SK-N-SH treated with all-trans-retinoic acid at 6 μM for 48 hours (cell line): ENCODE measurements around the gene SERPINB6.

Source experiments
- ATAC-seq: fragments of 200-7000 bp; cut with Tn5 transposase; 3 replicates; pipeline ENCODE4 v1.9.1; 2020; ENCODE audit warnings: mild to moderate bottlenecking, moderate library complexity
- BACH2 ChIP-seq: fragments of 250-450 bp; sonication (Bioruptor Pico); IDR thresholded peaks from 2 replicates; pipeline ENCODE4 v1.9.0; 2021; ENCODE audit warnings: mild to moderate bottlenecking, borderline replicate concordance
- CSDC2 ChIP-seq: fragments of 250-450 bp; sonication (Bioruptor Pico); IDR thresholded peaks from 2 replicates; pipeline ENCODE4 v1.5.0; 2020; ENCODE audit warnings: mild to moderate bottlenecking, moderate library complexity
- GLIS3 ChIP-seq: fragments of 250-450 bp; sonication (Bioruptor Pico); IDR thresholded peaks from 2 replicates; pipeline ENCODE4 v1.5.0; 2020; ENCODE audit warnings: mild to moderate bottlenecking, moderate library complexity
- ISL1 ChIP-seq: fragments of 250-450 bp; sonication (Bioruptor Pico); IDR thresholded peaks from 2 replicates; pipeline ENCODE4 v2.1.2; 2022; ENCODE audit warnings: mild to moderate bottlenecking, moderate library complexity
- PPARA ChIP-seq: fragments of 250-450 bp; sonication (Bioruptor Pico); IDR thresholded peaks from 2 replicates; pipeline ENCODE4 v1.5.0; 2020; ENCODE audit warnings: mild to moderate bottlenecking, borderline replicate concordance
- RARB ChIP-seq: fragments of 250-450 bp; sonication (Bioruptor Pico); IDR thresholded peaks from 2 replicates; pipeline ENCODE4 v1.8.0; 2021; ENCODE audit warnings: mild to moderate bottlenecking, moderate library complexity
- SNAI2 ChIP-seq: fragments of 250-450 bp; sonication (Bioruptor Pico); IDR thresholded peaks from 2 replicates; pipeline ENCODE4 v1.5.0; 2020; ENCODE audit warnings: mild to moderate bottlenecking, moderate library complexity
- TCF4 ChIP-seq: fragments of 250-450 bp; sonication (Bioruptor Pico); IDR thresholded peaks from 2 replicates; pipeline ENCODE4 v1.8.0; 2021; ENCODE audit warnings: mild to moderate bottlenecking, moderate library complexity, borderline replicate concordance
- TOX ChIP-seq: fragments of 250-450 bp; sonication (Bioruptor Pico); IDR thresholded peaks from 2 replicates; pipeline ENCODE4 v1.8.0; 2021; ENCODE audit warnings: mild to moderate bottlenecking, moderate library complexity, borderline replicate concordance
- ZC3H10 ChIP-seq: fragments of 250-450 bp; sonication (Bioruptor Pico); IDR thresholded peaks from 2 replicates; pipeline ENCODE4 v1.5.1; 2021; ENCODE audit warnings: mild to moderate bottlenecking, moderate library complexity
- ZFP3 ChIP-seq: fragments of 250-450 bp; sonication (Bioruptor Pico); IDR thresholded peaks from 2 replicates; pipeline ENCODE4 v1.5.0; 2020; ENCODE audit warnings: mild to moderate bottlenecking, moderate library complexity
- ZFP30 ChIP-seq: fragments of 450-650 bp; formaldehyde crosslinking; IDR thresholded peaks from 2 replicates; pipeline ENCODE4 v1.5.0; 2022; ENCODE audit warnings: mild to moderate bottlenecking, moderate library complexity
- ZNF8 ChIP-seq: fragments of 450-650 bp; formaldehyde crosslinking; IDR thresholded peaks from 2 replicates; pipeline ENCODE4 v1.5.0; 2020; ENCODE audit warnings: mild to moderate bottlenecking, moderate library complexity
- TF ChIP-seq, protein P1 (sequence below): fragments of 250-450 bp; sonication (Bioruptor Pico); IDR thresholded peaks from 2 replicates; pipeline ENCODE4 v1.8.0; 2020; ENCODE audit warnings: mild to moderate bottlenecking, moderate library complexity, borderline replicate concordance
- TF ChIP-seq, protein P2 (sequence below): fragments of 250-450 bp; sonication (Bioruptor Pico); IDR thresholded peaks from 2 replicates; pipeline ENCODE4 v1.5.0; 2020; ENCODE audit warnings: mild to moderate bottlenecking, moderate library complexity
- TF ChIP-seq, protein P3 (sequence below): fragments of 250-450 bp; sonication (Bioruptor Pico); IDR thresholded peaks from 2 replicates; pipeline ENCODE4 v1.8.0; 2021; ENCODE audit warnings: low read depth, mild to moderate bottlenecking, moderate library complexity, borderline replicate concordance
- TF ChIP-seq, protein P4 (sequence below): fragments of 250-450 bp; sonication (Bioruptor Pico); IDR thresholded peaks from 2 replicates; pipeline ENCODE4 v1.5.1; 2020; ENCODE audit warnings: low read depth, mild to moderate bottlenecking, moderate library complexity

Gene SERPINB6

DNA sequence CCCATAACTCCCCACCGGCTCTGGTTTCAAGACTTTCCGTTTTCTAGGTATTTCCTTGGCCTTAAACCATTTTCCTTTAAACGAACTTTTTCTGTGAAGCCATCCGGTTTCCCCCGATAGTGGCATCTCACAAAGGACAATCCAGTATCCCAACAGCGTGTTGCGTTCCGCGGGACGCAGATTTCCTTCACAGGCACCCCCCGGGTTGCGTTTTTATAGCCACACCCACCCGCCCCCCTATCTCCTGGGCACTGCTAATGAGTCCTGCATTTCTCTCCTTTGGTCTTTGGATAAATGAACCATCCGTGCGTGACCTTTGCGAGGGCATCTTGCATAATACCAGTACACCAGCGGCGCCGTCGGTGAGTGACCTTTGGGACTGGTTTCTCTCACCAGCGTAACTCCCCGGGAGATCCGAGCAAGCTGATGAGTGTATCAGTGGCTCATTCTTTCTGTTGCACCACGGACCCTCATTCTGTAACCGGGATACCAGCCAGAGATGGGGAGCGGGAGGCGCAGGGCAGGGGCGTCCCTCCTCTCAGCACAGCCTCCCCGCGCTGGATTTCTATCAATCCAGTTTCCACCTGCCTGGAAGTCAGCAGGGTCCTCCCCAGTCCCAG, 27.7 kb upstream of the SERPINB6 start:
- ATAC-seq = peak; percentile 59
- no peak for TF ChIP-seq ZC3H10 (CRISPR knock-in tag)
- TF ChIP-seq, protein P1, sequence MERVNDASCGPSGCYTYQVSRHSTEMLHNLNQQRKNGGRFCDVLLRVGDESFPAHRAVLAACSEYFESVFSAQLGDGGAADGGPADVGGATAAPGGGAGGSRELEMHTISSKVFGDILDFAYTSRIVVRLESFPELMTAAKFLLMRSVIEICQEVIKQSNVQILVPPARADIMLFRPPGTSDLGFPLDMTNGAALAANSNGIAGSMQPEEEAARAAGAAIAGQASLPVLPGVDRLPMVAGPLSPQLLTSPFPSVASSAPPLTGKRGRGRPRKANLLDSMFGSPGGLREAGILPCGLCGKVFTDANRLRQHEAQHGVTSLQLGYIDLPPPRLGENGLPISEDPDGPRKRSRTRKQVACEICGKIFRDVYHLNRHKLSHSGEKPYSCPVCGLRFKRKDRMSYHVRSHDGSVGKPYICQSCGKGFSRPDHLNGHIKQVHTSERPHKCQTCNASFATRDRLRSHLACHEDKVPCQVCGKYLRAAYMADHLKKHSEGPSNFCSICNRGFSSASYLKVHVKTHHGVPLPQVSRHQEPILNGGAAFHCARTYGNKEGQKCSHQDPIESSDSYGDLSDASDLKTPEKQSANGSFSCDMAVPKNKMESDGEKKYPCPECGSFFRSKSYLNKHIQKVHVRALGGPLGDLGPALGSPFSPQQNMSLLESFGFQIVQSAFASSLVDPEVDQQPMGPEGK (CRISPR knock-in tag) = no peak
- TF ChIP-seq GLIS3 = no peak
- no peak for TF ChIP-seq BACH2 (CRISPR knock-in tag)
- TF ChIP-seq TOX (CRISPR knock-in tag) = no peak
- TF ChIP-seq, protein P2, sequence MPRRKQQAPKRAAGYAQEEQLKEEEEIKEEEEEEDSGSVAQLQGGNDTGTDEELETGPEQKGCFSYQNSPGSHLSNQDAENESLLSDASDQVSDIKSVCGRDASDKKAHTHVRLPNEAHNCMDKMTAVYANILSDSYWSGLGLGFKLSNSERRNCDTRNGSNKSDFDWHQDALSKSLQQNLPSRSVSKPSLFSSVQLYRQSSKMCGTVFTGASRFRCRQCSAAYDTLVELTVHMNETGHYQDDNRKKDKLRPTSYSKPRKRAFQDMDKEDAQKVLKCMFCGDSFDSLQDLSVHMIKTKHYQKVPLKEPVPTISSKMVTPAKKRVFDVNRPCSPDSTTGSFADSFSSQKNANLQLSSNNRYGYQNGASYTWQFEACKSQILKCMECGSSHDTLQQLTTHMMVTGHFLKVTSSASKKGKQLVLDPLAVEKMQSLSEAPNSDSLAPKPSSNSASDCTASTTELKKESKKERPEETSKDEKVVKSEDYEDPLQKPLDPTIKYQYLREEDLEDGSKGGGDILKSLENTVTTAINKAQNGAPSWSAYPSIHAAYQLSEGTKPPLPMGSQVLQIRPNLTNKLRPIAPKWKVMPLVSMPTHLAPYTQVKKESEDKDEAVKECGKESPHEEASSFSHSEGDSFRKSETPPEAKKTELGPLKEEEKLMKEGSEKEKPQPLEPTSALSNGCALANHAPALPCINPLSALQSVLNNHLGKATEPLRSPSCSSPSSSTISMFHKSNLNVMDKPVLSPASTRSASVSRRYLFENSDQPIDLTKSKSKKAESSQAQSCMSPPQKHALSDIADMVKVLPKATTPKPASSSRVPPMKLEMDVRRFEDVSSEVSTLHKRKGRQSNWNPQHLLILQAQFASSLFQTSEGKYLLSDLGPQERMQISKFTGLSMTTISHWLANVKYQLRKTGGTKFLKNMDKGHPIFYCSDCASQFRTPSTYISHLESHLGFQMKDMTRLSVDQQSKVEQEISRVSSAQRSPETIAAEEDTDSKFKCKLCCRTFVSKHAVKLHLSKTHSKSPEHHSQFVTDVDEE (CRISPR knock-in tag) = no peak
- TF ChIP-seq, protein P3, sequence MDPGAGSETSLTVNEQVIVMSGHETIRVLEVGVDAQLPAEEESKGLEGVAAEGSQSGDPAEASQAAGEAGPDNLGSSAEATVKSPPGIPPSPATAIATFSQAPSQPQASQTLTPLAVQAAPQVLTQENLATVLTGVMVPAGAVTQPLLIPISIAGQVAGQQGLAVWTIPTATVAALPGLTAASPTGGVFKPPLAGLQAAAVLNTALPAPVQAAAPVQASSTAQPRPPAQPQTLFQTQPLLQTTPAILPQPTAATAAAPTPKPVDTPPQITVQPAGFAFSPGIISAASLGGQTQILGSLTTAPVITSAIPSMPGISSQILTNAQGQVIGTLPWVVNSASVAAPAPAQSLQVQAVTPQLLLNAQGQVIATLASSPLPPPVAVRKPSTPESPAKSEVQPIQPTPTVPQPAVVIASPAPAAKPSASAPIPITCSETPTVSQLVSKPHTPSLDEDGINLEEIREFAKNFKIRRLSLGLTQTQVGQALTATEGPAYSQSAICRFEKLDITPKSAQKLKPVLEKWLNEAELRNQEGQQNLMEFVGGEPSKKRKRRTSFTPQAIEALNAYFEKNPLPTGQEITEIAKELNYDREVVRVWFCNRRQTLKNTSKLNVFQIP (CRISPR knock-in tag) = no peak
- TF ChIP-seq ISL1 (CRISPR knock-in tag) = no peak
- TF ChIP-seq, all 23 proteins: peak for 0

DNA sequence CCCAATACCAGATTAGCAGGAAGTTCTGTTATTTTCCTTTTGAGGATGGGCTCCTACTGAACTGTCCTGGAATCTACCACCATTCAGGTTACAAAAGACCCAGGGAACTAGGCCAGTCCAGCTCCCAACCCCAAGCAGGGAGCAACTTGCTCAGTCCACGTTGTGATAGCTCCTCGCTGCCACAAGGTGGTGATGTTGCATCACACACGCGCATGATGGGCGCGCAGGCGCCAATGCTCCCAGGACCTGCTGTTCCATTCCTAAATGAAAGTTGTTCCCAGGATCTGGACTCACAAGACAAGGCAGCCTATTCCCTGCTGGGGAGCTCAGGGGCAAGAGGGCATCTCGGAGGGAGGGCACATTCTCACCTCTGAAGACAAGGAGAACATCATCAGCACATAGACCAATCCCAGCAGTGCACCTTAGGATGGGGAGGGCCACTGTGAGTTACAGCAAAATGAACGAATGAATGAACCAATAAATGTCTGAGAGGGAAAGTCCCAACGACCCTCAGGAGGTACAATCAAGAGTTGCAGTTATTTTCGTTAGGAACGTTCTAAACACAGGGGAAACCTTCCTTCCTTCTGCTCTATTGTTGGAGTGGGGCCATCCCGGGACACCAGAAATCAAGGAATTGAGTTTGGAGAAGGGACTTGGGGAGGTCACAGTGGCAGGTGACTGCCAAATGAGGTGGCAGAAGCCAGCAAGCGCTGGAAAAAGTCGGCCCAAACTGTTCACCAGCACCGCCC, 27.1 kb upstream of the SERPINB6 start:
- peak; percentile 83 for ATAC-seq

DNA sequence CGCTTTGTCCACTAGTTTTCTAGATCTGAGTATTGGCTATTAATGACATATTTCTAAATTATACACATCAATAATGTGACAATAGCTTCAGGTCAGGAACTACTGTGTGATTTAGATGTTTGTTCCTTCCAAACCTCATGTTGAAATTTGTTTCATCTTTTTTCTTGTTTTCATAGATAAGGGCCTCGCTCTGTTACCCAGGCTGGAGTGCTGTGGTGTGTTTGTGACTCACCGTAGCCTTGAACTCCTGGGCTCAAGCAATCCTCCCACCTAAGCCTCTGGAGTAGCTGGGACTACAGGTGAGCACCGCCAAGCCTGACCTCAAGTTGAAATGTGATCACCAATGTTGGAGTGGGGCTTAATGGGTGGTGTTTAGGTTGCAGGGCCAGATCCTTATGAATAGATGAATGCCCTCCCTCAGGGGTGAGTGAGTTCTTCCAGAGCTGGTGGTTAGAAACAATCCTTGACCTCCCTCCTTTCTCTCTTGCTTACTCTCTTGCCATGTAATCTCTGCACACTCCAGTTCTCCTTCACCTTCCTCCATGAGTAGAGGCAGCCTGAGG, 22.5 kb upstream of the SERPINB6 start:
- TF ChIP-seq, protein P4, sequence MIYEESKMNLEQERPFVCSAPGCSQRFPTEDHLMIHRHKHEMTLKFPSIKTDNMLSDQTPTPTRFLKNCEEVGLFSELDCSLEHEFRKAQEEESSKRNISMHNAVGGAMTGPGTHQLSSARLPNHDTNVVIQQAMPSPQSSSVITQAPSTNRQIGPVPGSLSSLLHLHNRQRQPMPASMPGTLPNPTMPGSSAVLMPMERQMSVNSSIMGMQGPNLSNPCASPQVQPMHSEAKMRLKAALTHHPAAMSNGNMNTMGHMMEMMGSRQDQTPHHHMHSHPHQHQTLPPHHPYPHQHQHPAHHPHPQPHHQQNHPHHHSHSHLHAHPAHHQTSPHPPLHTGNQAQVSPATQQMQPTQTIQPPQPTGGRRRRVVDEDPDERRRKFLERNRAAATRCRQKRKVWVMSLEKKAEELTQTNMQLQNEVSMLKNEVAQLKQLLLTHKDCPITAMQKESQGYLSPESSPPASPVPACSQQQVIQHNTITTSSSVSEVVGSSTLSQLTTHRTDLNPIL (CRISPR knock-in tag) = no peak
- TF ChIP-seq, protein P3 (CRISPR knock-in tag) = no peak
- TF ChIP-seq PPARA (no peak), CSDC2 (no peak), ISL1 (CRISPR knock-in tag) (no peak), ZFP3 (no peak), ZNF8 (no peak), TCF4 (CRISPR knock-in tag) (no peak), TOX (CRISPR knock-in tag) (no peak), SNAI2 (CRISPR knock-in tag) (no peak), ZFP30 (CRISPR knock-in tag) (no peak), RARB (no peak)
- TF ChIP-seq, protein P2 (CRISPR knock-in tag) = no peak
- ATAC-seq = no peak
